ENCODE data around the gene RBM23.

The RBM23 gene

DNA sequence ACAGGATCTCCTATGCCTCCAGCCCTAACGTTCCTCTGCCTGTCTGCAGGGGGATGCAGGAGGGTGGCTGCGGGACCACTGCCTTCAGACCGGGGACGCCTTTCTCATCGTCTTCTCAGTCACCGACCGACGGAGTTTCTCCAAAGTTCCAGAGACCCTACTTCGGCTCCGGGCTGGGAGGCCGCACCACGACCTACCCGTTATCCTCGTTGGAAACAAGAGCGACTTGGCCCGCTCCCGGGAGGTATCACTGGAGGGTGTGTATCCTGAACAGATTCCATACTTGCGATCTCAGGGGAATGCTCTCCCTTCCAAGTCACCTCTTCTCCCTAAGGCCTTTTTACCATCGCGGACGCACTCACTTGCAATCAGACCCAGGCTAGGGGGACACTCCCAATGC lies 33.0 kb downstream of the RBM23 start:
- no peak for DNase-seq (ENCODE audit: low spot score)

DNA sequence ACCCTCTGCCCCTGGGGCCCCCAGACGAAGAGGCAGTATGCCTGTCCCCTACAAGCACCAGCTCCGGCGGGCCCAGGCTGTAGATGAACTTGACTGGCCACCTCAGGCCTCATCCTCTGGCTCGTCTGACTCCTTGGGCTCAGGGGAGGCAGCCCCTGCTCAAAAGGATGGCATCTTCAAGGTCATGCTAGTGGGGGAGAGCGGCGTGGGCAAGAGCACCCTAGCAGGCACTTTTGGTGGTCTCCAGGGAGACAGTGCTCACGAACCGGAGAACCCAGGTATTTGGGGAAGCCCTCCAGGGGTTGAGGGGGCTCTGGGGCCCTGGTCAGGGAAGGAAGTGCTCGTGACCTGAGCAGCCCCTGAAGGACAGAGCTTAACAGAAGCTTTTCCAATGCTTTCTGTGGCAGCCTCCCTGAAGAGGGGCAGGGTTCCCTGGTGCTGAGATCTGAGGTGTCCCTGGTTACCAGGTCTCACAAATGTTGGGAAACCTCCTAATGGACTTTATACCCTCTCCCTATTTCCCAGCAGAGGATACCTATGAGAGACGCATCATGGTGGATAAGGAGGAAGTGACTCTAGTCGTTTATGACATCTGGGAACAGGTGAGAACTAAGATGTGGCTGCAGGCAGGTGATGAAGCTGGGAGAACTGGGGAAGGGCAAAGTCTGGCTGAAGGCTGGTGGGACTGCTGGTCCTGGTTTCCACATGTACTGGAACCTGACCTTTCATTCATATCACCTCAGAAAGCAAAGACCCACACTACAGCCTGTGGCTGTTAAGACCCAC lies 34.0 kb downstream of the RBM23 start:
- DNase-seq (ENCODE audit: low spot score): no peak

DNA sequence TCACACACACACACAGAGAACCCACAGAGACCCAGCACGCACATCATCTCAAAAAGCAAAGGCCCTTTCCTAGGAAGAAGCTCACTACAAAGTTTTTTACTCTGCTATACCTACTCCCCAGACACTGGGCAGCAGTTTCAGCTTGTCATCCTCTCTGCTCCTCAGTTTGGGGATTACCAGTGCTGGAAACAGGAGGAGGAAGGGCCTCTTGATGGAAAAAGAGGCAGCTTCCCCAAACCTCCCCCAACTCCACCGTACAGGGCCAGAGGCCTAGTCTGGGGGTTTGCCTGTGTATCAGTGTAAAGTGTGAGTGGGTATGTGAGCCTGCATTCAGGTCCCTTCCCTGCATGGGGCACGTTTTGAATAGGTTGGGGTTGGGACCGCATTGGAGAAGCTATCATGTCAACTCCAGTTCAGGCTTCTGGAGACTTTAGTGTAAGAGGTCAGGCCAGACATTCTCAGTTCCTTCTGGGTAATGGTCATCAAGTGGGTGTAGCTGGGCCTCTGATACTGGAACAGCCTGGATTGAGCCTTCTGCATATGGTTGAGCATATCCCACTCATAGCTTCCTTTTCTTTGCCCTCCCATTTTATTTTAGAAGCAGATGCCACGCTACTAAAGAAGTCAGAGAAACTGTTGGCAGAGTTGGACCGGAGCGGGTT lies 34.7 kb downstream of the RBM23 start:
- no peak for DNase-seq (ENCODE audit: low spot score)

DNA sequence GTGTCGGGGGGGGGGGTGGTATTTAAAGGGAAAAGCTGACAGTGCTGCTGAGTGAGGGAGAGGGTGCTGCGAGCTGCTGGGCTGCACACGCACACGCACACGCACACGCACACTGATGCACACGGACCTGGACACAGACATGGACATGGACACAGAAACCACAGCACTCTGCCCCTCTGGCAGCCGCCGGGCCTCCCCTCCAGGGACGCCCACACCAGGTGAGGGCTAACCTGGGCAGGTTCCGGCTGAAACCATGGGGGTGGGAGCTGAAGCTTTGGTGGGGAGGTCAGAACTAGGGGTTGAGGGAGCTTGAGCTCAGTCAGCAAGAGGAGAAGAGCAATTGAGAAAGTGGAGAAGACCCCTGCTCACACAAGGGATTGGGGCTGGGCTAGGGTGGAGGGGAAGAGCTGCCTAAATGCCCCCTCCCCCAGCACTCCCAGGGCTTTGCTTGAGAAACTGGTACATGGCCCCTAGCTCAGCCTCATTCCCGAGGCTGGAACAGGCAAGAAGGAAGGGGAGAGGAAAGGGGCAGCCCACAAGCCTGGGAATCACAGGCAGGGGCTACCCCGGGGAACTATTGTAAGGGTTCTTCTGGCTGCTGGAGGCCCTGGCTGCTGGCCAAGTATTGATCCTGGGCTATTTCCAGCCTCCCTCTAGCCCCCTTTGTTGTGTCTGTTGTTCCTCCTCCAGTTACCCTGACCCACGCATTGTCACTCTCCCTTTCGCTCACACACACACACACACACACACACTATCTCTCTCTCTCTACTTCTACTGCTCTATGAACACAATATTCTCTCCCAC lies 35.6 kb downstream of the RBM23 start, which contains the start of gene REM2:
Gene REM2, plus strand, starts transcription at position 50 of the 804 bp plus-strand sequence. Its CDS starts 66 bp downstream, at position 116.
- no peak for DNase-seq (ENCODE audit: low spot score)

DNA sequence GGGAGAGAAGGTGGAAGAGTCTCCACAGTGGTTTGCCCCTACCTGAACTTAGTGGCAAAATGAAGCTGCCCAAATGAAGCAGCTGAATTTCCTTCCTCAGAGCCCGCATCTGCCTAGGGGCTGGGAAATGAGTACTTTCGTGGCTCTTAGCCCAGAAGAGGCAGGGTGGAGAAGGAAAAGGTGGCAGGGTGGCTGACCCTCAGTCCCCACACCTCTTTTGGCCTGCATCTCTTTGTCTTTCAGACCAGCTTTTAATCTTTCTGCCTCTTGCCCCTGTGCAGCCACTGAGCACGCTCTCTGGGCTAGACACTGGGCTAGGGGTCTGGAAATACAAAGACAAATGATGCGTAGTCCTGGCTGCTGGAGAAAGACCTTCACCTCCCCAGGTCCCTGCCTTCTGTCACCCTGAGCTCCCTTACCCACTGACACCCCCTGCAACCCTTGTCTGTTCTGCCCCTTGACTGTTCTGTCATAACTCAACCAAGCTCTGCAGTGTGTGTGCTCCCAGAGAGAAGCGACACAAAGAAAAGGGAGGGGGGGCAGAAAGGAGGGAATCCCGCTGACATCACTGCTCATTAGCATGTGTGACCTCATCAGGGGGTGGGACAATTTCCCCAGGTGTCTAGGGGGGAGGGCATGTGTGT lies 36.3 kb downstream of the RBM23 start:
- DNase-seq (ENCODE audit: low spot score): peak; percentile 79

DNA sequence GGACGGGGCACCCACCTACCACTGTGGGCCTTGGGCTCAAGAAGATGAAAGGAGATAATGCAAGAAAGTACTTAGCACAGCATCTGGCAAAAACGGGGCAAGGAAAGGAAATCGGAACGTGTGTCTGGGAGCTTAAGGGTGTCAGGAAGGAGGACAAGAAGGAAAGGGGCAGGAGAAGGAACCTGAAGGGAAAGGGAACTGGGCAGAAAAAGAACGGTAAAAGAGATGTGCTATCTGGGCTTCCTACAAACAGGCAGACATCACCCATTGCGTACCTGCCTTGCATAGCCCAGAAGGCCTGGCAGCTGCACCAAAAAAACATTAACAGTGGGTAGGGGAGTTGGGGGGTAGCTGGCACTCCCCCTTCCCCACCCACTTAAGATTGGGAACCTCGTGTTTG lies 36.9 kb downstream of the RBM23 start:
- DNase-seq (ENCODE audit: low spot score): no peak

DNA sequence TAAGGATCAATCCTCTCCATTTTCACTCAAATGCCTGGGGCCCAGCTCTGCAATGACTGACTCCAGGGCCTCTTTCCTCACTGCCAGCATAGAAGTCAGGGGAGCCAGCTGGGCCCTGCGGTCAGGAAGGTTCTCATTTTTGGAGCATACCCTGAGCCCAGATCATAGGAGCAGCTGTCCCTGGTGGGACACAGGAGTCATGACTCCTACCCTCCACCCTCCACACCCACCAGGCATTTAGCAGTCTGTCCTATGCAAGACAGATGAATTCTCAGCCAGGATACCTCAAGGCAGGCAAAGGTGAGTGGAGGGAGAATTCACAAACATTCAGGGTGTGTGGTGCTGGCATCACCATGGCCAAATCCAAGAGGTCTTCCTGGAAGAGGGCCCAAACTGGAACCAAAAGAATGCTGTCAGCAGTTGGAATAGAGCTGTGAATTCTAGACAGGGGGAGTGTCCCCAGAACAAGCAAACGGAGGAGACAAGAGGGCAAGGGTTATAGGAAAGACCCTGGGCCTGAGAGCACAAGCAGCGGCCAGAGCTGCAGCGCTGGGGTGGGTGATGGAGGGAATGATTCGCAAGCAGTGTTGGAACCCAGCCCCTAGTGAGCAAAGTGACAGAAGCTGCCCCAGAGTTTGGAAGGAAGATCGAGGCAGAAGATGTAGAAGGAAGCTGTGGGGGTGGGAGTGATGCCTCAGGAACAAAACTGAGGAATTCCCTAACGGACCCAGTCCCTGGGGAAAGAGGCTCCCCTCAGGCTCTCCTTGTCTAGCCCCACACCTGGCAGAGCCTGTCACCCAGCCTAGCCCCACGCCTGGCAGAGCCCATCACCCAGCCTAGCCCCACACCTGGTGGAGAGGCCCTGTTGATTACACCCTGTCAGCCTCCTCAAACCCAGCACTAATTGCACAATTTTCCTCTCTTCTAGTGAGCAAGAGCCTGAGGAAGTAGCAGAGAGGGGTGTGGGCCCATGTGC lies 40.4 kb downstream of the RBM23 start:
- DNase-seq (ENCODE audit: low spot score): no peak

DNA sequence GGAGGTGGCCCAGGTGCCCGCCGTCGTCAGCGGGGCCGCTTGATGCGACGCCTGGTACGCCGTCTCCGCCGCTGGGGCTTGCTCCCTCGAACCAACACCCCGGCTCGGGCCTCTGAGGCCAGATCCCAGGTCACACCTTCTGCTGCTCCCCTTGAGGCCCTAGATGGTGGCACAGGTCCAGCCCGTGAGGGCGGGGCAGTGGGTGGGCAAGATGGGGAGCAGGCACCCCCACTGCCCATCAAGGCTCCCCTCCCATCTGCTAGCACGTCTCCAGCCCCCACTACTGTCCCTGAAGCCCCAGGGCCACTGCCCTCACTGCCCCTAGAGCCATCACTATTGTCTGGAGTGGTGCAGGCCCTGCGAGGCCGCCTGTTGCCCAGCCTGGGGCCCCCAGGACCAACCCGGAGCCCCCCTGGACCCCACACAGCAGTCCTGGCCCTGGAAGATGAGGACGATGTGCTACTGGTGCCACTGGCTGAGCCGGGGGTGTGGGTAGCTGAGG lies 41.9 kb downstream of the RBM23 start:
- no peak for DNase-seq (ENCODE audit: low spot score)

DNA sequence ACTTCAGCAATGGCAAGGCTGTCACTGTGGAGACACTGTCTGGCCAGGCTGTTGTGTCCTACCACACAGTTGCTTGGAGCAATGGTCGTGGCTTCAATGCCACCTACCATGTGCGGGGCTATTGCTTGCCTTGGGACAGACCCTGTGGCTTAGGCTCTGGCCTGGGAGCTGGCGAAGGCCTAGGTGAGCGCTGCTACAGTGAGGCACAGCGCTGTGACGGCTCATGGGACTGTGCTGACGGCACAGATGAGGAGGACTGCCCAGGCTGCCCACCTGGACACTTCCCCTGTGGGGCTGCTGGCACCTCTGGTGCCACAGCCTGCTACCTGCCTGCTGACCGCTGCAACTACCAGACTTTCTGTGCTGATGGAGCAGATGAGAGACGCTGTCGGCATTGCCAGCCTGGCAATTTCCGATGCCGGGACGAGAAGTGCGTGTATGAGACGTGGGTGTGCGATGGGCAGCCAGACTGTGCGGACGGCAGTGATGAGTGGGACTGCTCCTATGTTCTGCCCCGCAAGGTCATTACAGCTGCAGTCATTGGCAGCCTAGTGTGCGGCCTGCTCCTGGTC lies 43.1 kb downstream of the RBM23 start:
- no peak for DNase-seq (ENCODE audit: low spot score)

DNA sequence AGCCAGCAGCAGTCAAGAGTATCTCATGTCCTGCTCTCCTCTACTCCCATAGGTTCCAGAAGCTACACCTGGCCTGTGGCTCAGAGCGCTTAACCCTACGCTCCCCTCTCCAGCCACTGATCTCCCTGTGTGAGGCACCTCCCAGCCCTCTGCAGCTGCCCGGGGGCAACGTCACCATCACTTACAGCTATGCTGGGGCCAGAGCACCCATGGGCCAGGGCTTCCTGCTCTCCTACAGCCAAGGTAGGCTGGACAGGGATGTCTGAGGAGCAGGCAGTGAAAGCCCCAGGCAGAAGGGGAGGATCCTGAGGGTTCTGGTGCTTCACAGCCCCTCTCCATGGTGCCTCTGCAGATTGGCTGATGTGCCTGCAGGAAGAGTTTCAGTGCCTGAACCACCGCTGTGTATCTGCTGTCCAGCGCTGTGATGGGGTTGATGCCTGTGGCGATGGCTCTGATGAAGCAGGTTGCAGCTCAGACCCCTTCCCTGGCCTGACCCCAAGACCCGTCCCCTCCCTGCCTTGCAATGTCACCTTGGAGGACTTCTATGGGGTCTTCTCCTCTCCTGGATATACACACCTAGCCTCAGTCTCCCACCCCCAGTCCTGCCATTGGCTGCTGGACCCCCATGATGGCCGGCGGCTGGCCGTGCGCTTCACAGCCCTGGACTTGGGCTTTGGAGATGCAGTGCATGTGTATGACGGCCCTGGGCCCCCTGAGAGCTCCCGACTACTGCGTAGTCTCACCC lies 43.8 kb downstream of the RBM23 start:
- DNase-seq (ENCODE audit: low spot score): no peak

DNA sequence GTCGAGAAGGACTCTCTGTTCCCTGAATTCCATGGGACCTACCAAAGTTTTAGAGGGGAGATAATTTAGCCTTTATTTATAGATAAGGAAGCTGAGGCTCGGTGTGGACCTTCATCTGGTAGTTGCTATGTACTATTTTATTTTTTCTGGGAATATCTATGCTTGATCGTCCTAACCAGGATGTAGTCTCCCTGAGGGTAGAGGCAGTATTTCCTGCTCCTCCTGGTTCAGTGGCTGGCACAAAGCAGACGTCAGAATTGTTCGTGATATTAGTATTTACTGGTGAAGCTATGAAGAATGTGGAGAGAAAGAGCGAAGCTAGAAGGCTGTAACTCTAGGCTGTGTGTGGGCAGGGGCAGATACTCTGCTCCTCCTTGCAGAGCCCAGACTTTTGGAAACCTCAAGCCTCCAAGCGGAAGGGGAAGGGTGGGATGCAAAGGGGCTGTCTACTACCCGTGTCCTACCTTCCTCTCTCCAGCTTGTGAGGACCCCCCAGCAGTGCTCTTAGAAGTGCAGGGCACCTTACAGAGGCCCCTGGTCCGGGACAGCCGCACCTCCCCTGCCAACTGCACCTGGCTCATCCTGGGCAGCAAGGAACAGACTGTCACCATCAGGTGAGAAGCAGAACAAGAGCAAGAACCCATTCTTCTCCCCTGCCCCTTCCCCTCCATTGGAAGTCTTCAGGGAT lies 46.0 kb downstream of the RBM23 start:
- DNase-seq (ENCODE audit: low spot score): no peak

DNA sequence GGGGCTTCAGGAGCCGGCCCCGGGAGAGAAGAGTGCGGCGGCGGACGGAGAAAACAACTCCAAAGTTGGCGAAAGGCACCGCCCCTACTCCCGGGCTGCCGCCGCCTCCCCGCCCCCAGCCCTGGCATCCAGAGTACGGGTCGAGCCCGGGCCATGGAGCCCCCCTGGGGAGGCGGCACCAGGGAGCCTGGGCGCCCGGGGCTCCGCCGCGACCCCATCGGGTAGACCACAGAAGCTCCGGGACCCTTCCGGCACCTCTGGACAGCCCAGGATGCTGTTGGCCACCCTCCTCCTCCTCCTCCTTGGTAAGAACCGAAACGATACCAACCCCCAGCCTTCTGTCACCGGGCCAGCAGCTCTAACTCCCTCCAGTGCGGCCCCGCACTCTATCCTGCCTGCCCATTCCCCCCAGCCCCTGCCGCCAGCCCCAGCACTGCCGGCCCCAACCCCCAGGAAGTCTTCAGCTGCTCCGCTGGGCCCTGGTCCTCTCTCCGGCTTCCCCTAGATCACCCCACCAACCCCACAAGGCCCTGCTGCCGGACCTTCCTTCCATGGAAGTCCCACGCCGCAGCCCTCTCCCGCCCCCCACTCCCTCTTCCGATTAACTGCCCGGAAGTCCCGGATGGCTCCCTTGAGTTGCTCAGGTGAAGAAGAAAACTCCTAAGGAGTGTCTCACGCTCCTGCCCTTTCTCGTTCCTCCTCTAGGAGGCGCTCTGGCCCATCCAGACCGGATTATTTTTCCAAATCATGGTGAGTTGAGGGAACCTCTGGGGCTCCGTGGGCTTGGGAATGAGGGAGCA lies 46.7 kb downstream of the RBM23 start:
- peak; percentile 86 for DNase-seq (ENCODE audit: low spot score)

DNA sequence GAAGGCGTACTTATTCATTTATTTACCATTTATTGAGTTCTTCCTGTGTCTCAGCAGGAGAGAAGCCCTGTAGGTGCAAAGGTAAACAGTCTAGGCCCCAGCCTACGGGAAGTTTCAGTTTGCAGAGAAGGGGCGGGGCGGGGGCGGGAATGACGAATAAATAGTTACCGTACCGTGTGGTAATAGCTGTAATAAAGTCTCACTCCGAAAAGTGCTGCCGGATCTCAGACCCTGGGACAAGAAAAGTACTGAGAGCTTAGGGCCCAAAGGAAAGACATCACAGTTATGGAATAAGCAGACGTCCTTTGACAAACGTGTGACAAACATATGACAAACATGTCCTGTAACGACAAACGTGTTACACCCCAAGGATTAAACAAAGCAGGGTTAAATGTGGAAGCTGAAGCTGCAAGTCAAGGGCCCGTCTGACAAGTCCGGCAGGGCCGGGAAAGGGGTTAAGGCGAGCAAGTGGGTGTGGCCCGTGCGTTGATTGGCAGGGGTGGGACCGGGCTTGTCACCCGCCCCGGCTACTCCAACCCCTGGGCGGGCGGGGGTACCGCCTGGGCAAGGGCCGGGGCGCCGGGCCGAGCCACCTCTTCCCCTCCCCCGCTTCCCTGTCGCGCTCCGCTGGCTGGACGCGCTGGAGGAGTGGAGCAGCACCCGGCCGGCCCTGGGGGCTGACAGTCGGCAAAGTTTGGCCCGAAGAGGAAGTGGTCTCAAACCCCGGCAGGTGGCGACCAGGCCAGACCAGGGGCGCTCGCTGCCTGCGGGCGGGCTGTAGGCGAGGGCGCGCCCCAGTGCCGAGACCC lies 47.5 kb downstream of the RBM23 start, which contains the start of gene LRP10:
Gene LRP10, plus strand, starts transcription at position 517 of the 809 bp plus-strand sequence. CDS start 564 bp downstream, outside the sequence.
- DNase-seq (ENCODE audit: low spot score): peak; percentile 87

DNA sequence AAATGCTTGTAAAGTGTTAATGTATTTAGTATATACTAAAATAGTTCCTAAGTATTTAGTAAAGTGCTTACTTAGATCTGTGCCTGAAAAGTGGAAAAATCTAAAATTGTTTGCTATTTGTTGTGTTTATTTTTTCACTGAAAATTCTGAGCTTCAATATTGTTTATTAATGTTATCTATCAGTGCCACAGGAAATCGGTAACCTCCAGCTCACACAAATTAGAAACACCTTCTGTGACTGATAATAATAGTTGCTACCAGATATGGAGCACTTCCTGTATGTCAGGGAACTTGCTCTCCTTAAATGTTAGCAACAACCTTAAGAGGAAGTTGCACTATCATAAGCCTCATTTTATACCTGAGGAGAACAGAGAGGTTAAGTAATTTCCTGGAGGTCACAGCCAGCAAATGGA lies 48.1 kb downstream of the RBM23 start:
- DNase-seq (ENCODE audit: low spot score): no peak

DNA sequence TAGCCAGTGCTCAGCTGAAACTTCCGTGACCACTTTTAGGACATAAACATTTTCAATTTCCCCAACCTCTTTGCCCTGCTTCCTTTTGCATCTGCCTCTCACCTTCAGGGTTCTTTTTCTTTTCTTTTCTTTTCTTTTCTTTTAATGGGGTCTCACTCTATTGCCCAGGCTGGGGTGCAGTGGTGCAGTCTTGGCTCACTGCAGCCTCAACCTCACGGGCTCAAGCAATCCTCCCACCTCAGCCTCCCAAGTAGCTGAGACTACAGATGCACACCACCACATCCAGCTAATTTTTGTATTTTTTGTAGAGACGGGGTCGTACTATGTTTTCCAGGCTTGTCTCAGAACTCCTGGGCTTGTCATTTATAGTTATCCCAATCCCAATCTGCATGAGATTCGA lies 52.1 kb downstream of the RBM23 start:
- DNase-seq (ENCODE audit: low spot score): no peak

DNA sequence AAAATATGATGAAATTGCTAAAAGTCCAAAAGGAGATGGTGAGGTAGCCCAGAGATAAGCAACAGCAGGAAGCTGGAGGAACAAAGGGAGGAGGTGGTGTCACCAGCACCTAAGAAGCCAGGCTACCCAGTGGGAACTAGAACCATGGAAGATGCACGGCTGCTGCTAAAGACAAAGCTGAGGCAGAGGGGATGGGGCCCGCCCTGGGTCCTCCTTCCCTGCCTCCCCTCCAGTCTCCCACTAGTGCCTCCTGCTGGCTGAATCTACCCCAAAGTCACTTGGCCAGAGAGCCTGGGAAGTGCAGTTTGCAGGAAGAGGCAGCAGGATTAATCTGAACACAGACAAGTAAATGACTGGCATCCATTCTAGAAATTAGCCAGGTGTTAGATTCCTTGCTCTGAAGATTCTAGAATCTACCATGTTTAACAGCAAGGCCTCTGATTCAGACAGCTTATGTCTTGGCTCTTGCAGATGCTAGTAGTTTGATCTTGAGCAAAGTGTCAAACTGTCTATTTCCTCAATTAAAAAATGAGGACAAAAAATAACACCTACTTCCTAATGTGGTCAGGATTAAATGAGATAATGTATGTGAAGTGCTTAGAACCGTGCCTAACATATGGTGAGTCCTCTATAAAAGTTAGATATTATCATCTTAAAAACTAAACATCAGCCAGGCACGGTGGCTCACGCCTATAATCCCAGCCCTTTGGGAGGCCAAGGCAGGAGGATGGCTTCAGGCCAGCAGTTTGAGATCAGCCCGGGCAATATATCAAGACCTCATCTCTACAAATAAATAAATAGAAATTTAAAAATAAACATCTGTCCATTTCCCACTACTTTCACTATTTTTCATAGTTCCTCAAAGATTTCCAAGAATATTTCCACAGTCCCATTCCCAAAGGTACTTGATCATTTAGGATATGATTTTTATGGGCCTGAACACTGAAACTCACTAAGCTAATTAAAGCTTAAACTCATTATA lies 53.2 kb downstream of the RBM23 start:
- peak; percentile 11 for DNase-seq (ENCODE audit: low spot score)

Measured in AG08396 (cell line).